HepG2 (cell line): ENCODE measurements around the gene IGFLR1. TPM values are rescaled to one million over a fixed set of nuclear protein-coding genes. Genes with fewer than 3 reads are reported as not detected.

Source experiments
- FOXJ3 ChIP-seq: sonication (generic); formaldehyde crosslinking; IDR thresholded peaks from 2 replicates; pipeline ENCODE4 v1.4.0; 2020; ENCODE audit warnings: missing genetic modification reagents, mild to moderate bottlenecking, borderline replicate concordance
- GLI4 ChIP-seq: sonication (generic); formaldehyde crosslinking; IDR thresholded peaks from 2 replicates; pipeline ENCODE4 v1.5.1; 2020; ENCODE audit warnings: missing genetic modification reagents, mild to moderate bottlenecking, moderate library complexity, borderline replicate concordance
- HBP1 ChIP-seq: IDR thresholded peaks from 2 replicates; pipeline ENCODE4 v1.6.1; 2016; ENCODE audit warnings: low read depth, control low read depth
- HIC2 ChIP-seq: sonication (generic); formaldehyde crosslinking; IDR thresholded peaks from 2 replicates; pipeline ENCODE4 v1.9.0; 2022; ENCODE audit warnings: low read depth, missing genetic modification reagents
- MEIS1 ChIP-seq: sonication (generic); formaldehyde crosslinking; IDR thresholded peaks from 2 replicates; pipeline ENCODE4 v1.9.0; 2021; ENCODE audit warnings: mild to moderate bottlenecking, missing genetic modification reagents, moderate library complexity, borderline replicate concordance
- MIXL1 ChIP-seq: IDR thresholded peaks from 2 replicates; pipeline ENCODE4 v1.6.1; 2016
- SMAD3 ChIP-seq: sonication (generic); formaldehyde crosslinking; IDR thresholded peaks from 2 replicates; pipeline ENCODE4 v1.4.0; 2020; ENCODE audit warnings: missing genetic modification reagents
- ZBTB7A ChIP-seq: sonication (generic); formaldehyde crosslinking; IDR thresholded peaks from 2 replicates; pipeline ENCODE4 v1.8.0; 2022; ENCODE audit warnings: mild to moderate bottlenecking, missing genetic modification reagents
- ZFY ChIP-seq: sonication (generic); formaldehyde crosslinking; IDR thresholded peaks from 2 replicates; pipeline ENCODE4 v1.4.0; 2020; ENCODE audit warnings: missing genetic modification reagents
- ZNF142 ChIP-seq: sonication (generic); formaldehyde crosslinking; IDR thresholded peaks from 2 replicates; pipeline ENCODE4 v1.4.0; 2020; ENCODE audit warnings: missing genetic modification reagents
- ZNF205 ChIP-seq: IDR thresholded peaks from 2 replicates; pipeline ENCODE4 v1.6.1; 2018; ENCODE audit warnings: missing biosample characterization, missing genetic modification reagents
- ZNF543 ChIP-seq: sonication (generic); formaldehyde crosslinking; IDR thresholded peaks from 2 replicates; pipeline ENCODE4 v1.4.0; 2020; ENCODE audit warnings: mild to moderate bottlenecking, missing genetic modification reagents
- ZNF619 ChIP-seq: sonication (generic); formaldehyde crosslinking; IDR thresholded peaks from 2 replicates; pipeline ENCODE4 v1.4.0; 2020; ENCODE audit warnings: mild to moderate bottlenecking, missing genetic modification reagents
- ZNF704 ChIP-seq: sonication (generic); formaldehyde crosslinking; IDR thresholded peaks from 2 replicates; pipeline ENCODE4 v1.8.1; 2023; ENCODE audit warnings: mild to moderate bottlenecking, inconsistent platforms, moderate library complexity, missing genetic modification reagents, borderline replicate concordance
- ZSCAN9 ChIP-seq: IDR thresholded peaks from 2 replicates; pipeline ENCODE4 v1.6.1; 2016; ENCODE audit warnings: borderline replicate concordance
- polyA plus RNA-seq, 8 experiments: library from polyadenylated mRNA; depleted of rRNA in 3 of 8; stranded (reverse) in 7 of 8; unstranded in 1 of 8; fragments of >200 nt; fragmentation: Illumina TruSeq in 4 of 8; extraction: Trizol in 4 of 8; gene quantifications; 2 replicates each; pipeline versions ENCODE4 v1.2.1 to v1.2.3, GENCODE V29; 2011 to 2016; ENCODE audit warnings: low read depth in 4 of 8, missing spikeins in 1 of 8, mixed read lengths in 1 of 8; ENCODE audit not compliant: insufficient read depth in 1 of 8
- total RNA-seq, 5 experiments: library from RNA; depleted of rRNA; stranded (reverse); fragments of >200 nt; fragmentation: Illumina TruSeq; extraction: Trizol; gene quantifications; 2 replicates each; pipeline ENCODE4 v1.2.3, GENCODE V29; 2016; ENCODE audit warnings: low read depth in 1 of 5
- TF ChIP-seq, protein P1 (sequence below): sonication (generic); formaldehyde crosslinking; IDR thresholded peaks from 2 replicates; pipeline ENCODE4 v1.4.0; 2020; ENCODE audit warnings: missing genetic modification reagents

The IGFLR1 gene
- total and polyA plus RNA-seq, 2 of the 13 experiments (the other 11 are each of a cell fraction or from before 2014, with no cell fraction given): 5.4 to 8.9 TPM

DNA sequence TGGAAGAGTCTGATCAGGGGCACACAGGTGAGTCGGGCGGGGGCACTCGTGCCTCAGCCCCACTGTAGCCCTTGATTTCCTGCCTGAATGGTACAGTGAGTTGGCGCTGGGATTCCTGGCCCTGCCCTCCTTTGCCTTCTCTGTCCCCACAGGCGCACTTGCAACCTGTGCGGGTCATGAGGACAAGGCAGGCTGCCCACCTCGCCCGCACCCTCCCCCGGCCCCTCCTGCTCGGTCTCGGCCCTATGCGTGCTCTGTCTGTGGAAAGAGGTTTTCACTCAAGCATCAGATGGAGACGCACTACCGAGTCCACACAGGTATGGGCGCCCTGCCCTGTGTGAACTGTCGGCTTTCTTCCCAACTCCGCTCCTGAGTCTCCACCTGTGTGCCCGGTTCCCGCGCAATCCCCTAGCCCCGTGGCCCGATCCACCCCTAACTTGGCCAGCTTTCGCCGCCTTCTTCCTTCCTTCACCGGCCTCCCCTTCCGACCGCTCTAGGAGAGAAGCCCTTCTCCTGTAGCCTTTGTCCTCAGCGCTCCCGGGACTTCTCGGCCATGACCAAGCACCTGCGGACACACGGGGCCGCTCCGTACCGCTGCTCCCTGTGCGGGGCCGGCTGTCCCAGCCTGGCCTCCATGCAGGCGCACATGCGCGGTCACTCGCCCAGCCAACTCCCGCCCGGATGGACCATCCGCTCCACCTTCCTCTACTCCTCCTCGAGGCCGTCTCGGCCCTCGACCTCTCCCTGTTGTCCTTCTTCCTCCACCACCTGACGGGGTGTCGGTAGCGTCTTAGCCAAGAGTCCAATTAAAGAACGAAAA is 26.1 kb downstream of the IGFLR1 start (continued):
- TF ChIP-seq ZSCAN9 (CRISPR knock-in tag): no peak
- TF ChIP-seq HIC2 (CRISPR knock-in tag): no peak
- 0 out of 2 replicates have a peak, but pooled peaks have one; percentile 5 for TF ChIP-seq HBP1 (CRISPR knock-in tag)
- TF ChIP-seq MEIS1 (CRISPR knock-in tag): no peak
- peak; percentile 62; the same call in 1 of the 2 replicates for TF ChIP-seq GLI4 (CRISPR knock-in tag)
- no peak for TF ChIP-seq ZNF619 (CRISPR knock-in tag)
- no peak for TF ChIP-seq MIXL1 (CRISPR knock-in tag)
- no peak; the same call in 1 of the 2 replicates for TF ChIP-seq ZNF142
- TF ChIP-seq ZNF543 (CRISPR knock-in tag): peak; percentile 80; the same call in 1 of the 2 replicates
- no peak for TF ChIP-seq ZFY (CRISPR knock-in tag)
- peak; percentile 43; the same call in 1 of the 2 replicates for TF ChIP-seq ZBTB7A (CRISPR knock-in tag)
- TF ChIP-seq, protein P1, sequence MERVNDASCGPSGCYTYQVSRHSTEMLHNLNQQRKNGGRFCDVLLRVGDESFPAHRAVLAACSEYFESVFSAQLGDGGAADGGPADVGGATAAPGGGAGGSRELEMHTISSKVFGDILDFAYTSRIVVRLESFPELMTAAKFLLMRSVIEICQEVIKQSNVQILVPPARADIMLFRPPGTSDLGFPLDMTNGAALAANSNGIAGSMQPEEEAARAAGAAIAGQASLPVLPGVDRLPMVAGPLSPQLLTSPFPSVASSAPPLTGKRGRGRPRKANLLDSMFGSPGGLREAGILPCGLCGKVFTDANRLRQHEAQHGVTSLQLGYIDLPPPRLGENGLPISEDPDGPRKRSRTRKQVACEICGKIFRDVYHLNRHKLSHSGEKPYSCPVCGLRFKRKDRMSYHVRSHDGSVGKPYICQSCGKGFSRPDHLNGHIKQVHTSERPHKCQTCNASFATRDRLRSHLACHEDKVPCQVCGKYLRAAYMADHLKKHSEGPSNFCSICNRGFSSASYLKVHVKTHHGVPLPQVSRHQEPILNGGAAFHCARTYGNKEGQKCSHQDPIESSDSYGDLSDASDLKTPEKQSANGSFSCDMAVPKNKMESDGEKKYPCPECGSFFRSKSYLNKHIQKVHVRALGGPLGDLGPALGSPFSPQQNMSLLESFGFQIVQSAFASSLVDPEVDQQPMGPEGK (CRISPR knock-in tag): no peak
- no peak for TF ChIP-seq ZNF704 (CRISPR knock-in tag)
- 0 out of 2 replicates have a peak, but pooled peaks have one; percentile 50 for TF ChIP-seq ZNF205 (CRISPR knock-in tag)
- 0 out of 2 replicates have a peak, but pooled peaks have one; percentile 18 for TF ChIP-seq SMAD3 (CRISPR knock-in tag)
- no peak for TF ChIP-seq FOXJ3 (CRISPR knock-in tag)
